Medulla oblongata (tissue), 1 donor: Measurements from ENCODE around the gene SMPDL3B.

Source experiments
- DNase-seq: peaks from one replicate; pipeline ENCODE4 v3.0.0-alpha.2; 2015; ENCODE audit errors: extremely low spot score

Gene SMPDL3B

DNA sequence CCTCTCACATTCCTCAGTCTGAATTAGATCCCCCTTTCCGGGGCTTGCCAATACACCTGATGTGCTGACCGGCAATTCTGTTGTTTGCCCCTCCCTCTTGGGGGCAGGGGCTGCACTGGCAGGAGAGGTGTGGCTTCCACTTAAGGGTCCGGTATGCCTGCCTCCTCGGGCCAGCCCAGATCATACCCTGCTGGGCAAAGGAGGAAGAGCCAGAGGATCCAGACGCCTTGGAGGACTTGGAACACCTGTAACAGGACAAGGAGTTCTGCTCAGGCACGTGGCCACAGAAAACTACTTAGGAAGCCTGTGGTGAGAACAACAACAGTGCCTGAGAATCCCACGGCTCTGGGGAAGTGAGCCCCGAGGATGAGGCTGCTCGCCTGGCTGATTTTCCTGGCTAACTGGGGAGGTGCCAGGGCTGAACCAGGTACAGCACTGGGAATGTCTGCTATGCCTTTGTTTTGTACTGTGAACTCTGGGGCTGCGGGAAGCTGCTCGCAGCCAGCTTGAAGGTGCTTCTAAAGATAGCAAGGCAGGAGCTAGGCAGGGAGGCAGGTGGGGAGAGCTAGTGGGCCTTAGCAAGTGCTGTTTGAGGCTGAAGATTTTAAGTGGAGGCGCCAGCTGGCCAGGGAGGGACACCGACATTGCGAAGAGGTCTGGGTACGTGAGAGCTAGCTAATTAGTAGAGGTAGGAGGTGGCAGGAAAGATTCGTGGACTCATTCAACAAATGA, at the start of gene SMPDL3B:
SMPDL3B (plus strand) TSS at position 183 of the 732 bp plus-strand sequence; CDS start at position 367, 184 bp downstream.
- no peak for DNase-seq

- peak; percentile 71 for DNase-seq
These were observed 49.7 kb upstream of the SMPDL3B start for GRCh38 chr1:27885114-27885528.

DNA sequence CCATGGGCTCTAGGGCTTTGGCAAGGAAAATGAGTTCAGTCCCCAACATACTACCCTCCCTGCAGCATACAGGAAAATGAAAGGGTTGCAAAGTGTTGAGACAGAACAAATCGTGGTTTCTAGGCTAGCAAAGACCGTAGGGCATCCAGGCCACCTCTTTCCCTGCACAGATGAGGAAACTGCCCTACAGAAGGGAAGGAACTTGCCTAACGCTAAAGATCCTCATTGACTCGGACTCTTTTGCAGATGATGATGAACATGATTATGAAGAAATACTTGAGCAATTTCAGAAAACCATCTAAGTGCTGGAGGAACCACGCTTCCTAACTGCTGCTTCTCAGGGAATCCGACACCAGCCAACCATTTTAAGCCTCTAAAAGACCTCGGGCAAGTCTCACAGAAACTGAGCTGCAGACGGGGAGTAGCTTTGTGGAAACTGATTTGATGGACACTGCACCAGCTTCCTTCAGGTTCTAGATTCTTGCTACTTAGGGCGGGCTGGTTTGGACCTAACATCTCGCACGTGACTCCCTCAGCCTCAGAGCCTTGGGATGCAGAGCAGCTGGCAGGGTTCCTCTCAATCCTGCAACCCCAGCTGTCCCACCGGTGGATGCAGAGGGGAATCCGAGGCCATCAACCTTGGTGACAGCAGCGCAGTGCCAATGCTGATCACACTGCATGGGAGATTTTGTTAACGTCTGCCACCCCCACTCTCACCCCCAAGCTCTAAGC, 49.0 kb upstream of the SMPDL3B start:
- DNase-seq, result no peak

DNA sequence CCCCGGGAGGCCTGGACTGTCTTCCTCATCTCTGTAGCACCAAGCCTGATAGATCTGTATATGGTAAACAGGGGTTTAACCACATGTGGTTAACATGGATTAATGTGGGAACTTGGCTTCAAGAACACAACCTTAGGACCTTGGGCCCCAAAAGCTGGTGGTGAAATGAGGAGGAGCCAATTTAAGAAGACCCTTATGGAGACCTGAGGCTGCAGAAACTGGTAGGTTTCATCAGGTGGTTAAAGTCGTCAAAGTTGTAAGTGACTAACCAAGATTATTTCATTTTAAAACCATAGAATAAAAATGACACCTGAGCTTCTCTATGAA, 48.5 kb upstream of the SMPDL3B start:
- DNase-seq, result no peak

DNA sequence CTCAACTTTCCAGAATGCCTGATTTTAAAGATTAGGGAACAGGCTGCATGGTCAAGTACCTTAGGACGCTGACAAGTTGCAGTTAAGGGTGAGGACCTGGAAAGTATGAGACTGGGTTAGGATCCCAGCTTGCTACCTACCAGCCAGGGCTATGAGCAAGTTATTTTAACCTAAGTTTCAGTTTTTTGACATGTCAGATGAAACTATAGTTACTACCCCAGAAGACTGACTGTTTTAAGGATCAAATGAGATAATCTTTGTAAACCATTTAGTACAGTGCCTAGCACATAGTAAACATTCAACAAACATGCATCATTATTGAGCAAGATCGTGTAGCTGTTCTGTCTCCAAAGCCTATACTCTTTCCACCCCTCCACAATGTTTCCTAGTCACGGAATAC, 48.1 kb upstream of the SMPDL3B start:
- no peak for DNase-seq

GRCh38 chr1:27887215-27888021, 47.4 kb upstream of the SMPDL3B start:
- DNase-seq, result peak; percentile 52

GRCh38 chr1:27889506-27889905, 45.3 kb upstream of the SMPDL3B start:
- peak; percentile 35 for DNase-seq

- peak; percentile 86 for DNase-seq
These were observed 43.5 kb upstream of the SMPDL3B start for GRCh38 chr1:27891196-27891889.

GRCh38 chr1:27894521-27894920, 40.3 kb upstream of the SMPDL3B start:
- no peak for DNase-seq

DNA sequence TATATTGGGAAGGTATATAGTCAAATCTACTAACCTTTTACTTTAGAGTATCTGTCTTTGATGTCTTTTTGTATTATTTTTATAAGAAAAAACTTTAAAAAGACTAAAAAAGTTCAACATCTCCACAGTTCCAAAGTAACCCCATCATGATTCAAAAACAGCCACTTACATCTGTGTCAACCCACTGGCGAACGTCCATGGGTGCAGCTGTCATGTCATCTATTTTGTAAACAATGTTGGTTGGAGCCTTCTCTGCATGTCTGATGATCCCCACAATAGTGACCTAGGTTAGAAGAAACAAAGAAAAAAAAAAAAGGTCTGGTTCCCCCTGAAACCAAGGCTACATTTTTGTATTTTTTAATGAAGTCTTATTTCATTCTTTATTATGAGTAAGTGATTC, 28.0 kb upstream of the SMPDL3B start:
- no peak for DNase-seq

- no peak for DNase-seq
These were observed 22.4 kb upstream of the SMPDL3B start for GRCh38 chr1:27912429-27912828.

DNA sequence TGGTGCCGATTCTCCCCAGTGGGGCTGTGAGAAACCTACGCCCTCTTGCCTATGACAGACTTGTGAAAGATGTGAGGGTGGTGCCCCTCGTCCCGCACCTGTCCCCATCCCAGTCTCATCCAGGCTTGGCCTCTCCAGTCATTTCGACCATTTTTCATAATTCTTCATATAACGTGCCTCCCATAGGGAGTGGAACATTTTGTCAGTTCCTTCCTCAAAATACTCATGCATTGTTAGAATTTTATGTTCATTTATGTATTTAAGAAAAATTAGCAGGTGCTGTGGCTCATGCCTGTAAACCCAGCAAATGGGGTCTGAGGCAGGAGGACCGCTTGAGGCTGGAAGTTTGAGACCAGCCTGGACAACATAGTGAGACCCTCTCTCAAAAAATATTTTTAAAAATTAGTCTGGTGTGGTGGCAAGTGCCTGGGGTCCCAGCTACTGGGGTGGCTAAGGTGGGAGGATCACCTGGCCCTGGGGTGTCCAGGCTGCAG, 19.7 kb upstream of the SMPDL3B start:
- DNase-seq, result no peak

DNA sequence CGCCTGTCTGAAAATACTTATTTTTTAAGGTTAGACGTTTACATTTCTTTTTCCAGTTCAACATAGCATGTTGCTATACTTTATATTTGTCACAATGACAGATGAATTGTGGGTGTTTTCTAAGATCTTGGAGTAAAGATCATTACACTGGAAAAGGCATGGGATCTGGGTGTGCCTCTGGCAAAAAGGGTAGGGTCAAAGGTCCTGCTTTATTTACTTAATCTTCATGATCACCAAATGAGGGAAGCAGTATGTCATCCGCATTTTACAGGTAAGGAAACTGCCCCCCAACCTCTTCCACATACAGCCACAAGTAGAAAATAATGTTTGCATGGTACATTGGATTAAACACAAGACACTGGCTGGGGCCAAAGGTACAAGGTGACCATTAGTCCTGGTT, 12.5 kb upstream of the SMPDL3B start:
- no peak for DNase-seq

DNA sequence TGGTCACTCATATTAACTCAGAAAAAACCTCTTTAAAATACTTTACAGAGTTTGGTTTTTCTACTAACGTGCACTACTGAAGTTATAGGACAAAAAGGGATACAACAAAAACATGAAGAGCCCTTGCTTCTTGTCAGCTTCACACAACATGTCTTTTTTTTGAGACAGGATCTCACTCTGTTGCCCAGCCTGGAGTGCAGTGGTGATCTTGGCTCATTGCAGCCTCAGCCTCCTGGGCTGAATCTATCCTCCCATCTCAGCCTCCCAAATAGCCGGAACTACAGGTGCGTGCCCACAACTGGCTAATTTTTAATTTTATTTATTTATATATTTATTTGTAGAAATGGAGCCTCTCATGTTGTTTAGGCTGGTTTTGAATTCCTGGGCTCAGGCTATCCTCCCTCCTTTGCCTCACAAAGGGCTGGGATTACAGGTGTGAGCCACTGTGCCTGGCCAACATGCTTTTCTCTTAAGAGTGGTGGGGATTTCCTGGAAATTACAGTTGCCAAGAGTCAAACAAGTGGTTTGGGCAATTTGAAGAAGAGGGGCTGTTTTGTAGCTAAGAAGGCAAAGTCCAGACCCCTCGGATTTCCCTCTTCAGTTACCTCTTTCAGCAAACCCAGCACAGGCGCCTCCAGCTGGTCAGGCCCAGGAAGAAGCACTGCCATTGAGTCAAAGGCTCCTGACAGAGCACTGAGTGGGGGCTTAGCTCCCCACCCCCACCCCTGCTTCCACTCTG, 6.4 kb upstream of the SMPDL3B start:
- DNase-seq, result no peak

GRCh38 chr1:27931184-27931583, 3.6 kb upstream of the SMPDL3B start:
- DNase-seq, result no peak

GRCh38 chr1:27931759-27932158, 3.0 kb upstream of the SMPDL3B start:
- peak; percentile 12 for DNase-seq

DNA sequence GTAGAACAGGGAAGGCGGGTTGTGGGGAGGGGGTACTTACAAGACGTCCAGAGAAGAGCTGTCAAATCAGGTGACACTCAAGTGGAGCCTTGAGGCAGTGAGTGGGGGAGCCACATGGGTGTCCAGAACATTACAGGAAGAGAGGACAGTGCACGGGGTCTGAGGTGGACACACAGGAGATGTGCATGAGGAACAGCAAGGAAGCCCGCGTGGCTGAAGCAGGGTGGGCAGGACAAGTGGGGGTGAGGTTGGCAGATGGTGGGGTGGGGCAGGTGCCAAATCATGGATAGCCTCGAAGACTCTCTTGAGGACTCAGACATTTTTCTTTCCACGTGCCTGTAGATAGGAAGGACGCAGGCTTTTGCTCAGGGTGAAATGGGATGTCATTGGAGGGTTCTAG, 921 bp downstream of the SMPDL3B start:
- no peak for DNase-seq

DNA sequence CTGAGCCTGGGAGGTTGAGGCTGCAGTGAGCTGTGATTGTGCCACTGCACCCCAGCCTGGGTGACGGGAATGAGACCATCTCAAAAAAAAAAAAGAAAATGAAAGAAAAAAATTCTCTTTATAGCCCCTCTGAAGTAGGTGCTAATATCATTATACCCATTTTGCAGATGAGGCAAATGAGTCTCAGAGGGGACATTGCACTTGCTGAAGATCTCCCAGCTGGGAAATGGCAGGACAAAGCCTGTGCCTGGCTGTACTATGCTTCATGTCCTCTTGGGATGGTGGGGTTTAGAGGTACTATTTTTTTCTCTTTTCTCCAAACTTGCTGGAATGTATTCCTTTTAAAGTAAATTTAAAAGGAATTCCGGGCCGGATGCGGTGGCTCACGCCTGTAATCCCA, 1.6 kb downstream of the SMPDL3B start:
- no peak for DNase-seq

- DNase-seq, result no peak
These were observed 2.7 kb downstream of the SMPDL3B start for GRCh38 chr1:27937524-27937836.

GRCh38 chr1:27938488-27938887, 3.7 kb downstream of the SMPDL3B start:
- DNase-seq, result no peak

DNA sequence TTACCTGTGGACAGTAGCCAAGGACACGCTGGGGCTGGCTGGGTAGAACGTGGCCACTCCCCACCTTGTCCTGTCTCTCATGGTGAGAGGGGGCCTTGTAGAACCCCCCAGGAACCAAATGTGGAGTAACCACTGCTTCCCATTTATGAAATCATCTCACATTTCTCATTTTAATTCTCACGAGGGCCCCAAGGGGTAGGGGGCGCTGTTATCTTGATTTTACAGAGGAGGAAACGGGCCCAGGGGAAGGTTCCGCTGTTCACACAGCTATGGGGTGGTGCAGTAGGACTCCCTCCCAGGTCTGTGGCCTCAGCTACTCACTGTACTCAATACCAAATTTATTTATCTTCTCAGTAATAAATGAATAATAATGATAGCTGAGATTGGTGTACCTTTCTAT, 5.5 kb downstream of the SMPDL3B start:
- DNase-seq, result peak; percentile 48
